OCI-LY1 (cell line): ENCODE measurements around the gene CDH4.

Experiments used
- EZH2 ChIP-seq: fragments of 200-600 bp; sonication (generic), shearing (Covaris generic); IDR thresholded peaks from 2 replicates; pipeline ENCODE4 v1.8.0; 2017; ENCODE audit warnings: borderline replicate concordance, mixed run types, mild to moderate bottlenecking, antibody characterized with exemption, low read length, moderate library complexity, mixed read lengths
- TF ChIP-seq, protein P1 (sequence below): fragments of 200-600 bp; sonication (generic), shearing (Covaris generic); IDR thresholded peaks from 2 replicates; pipeline ENCODE4 v1.5.1; 2017; ENCODE audit warnings: mild to moderate bottlenecking, antibody characterized with exemption, low read length, moderate library complexity, mixed read lengths

DNA sequence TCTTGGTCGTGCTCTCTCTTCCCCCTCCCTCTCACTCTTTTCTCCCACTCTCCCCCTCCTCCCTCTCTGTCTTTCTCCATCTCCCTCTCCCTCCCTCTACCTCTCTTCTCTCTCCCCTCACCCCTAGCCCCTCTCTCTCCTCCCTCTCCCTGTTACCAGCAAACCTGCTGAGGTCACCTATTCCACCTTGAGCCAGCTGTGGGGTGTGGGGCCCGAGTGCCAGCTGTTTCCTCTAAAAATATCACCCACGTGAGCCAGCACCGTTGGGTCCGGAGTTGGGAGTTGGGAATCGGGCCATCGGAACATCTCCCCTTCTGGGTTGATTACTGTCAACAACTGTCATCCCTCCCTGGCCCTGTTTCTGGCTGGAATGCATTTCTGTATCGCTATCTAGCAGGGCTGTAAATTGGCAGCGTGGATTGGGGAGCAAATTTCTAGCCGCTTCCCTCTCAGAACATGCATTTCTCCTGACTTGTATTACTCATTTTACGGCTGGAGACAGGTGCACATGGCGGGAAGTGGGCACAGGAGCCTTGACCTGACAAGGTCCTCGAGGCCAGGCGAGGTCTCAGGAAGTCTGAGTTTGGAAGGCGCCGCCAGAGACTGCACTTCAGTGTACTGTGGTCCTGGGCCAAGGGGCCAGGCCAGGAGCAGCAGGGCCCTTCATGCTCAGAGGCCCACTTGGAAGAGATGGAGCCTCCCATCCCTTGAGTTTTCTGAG, 165.3 kb downstream of the CDH4 start:
- TF ChIP-seq, protein P1, sequence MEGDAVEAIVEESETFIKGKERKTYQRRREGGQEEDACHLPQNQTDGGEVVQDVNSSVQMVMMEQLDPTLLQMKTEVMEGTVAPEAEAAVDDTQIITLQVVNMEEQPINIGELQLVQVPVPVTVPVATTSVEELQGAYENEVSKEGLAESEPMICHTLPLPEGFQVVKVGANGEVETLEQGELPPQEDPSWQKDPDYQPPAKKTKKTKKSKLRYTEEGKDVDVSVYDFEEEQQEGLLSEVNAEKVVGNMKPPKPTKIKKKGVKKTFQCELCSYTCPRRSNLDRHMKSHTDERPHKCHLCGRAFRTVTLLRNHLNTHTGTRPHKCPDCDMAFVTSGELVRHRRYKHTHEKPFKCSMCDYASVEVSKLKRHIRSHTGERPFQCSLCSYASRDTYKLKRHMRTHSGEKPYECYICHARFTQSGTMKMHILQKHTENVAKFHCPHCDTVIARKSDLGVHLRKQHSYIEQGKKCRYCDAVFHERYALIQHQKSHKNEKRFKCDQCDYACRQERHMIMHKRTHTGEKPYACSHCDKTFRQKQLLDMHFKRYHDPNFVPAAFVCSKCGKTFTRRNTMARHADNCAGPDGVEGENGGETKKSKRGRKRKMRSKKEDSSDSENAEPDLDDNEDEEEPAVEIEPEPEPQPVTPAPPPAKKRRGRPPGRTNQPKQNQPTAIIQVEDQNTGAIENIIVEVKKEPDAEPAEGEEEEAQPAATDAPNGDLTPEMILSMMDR: no peak
- no peak for TF ChIP-seq EZH2
